Activated naive CD8-positive, alpha-beta T cell treated with anti-CD3 and anti-CD28 coated beads for 36 hours (primary cell): Measurements from ENCODE around the gene IFT43. TPM values are rescaled to one million over a fixed set of nuclear protein-coding genes. Genes with fewer than 3 reads are reported as not detected.

ENCODE experiments used
- DNase-seq: peaks from one replicate; pipeline ENCODE4 v3.0.0; 2021
- H3K27ac Mint-ChIP-seq: one replicate; pipeline ENCODE4 v1.8.0; 2022; ENCODE audit warnings: mild to moderate bottlenecking, moderate library complexity, mixed read lengths
- H3K27me3 Mint-ChIP-seq: one replicate; pipeline ENCODE4 v1.8.0; 2022; ENCODE audit warnings: mild to moderate bottlenecking, mixed read lengths
- H3K36me3 Mint-ChIP-seq: one replicate; pipeline ENCODE4 v1.8.0; 2021; ENCODE audit warnings: mild to moderate bottlenecking, mixed read lengths
- H3K4me1 Mint-ChIP-seq: one replicate; pipeline ENCODE4 v1.8.0; 2021; ENCODE audit warnings: mixed read lengths
- H3K4me3 Mint-ChIP-seq: one replicate; pipeline ENCODE4 v1.8.0; 2022; ENCODE audit warnings: mild to moderate bottlenecking, moderate library complexity, mixed read lengths
- H3K9me3 Mint-ChIP-seq: one replicate; pipeline ENCODE4 v1.8.0; 2022; ENCODE audit warnings: mixed read lengths
- total RNA-seq, 2 experiments: library from RNA; stranded (reverse); gene quantifications; one replicate each; pipeline ENCODE4 v1.2.3, GENCODE V29; 2021

The IFT43 gene
- total RNA-seq, 2 experiments from 2014 or later, result 9.0 to 9.7 TPM

GRCh38 chr14:76117789-76118484, 132.4 kb downstream of the IFT43 start:
- no peak overlapping the region for H3K27ac Mint-ChIP-seq
- no peaks in the 10 kb centered on the region for H3K9me3 Mint-ChIP-seq
- peaks cover 11% of the 10 kb centered on the region for H3K27me3 Mint-ChIP-seq
- DNase-seq, result no peak
- H3K4me3 Mint-ChIP-seq, result no peak overlapping the region
- H3K36me3 Mint-ChIP-seq, result no peaks in the 10 kb centered on the region
- no peaks in the 10 kb centered on the region for H3K4me1 Mint-ChIP-seq

GRCh38 chr14:76118594-76118993, 133.0 kb downstream of the IFT43 start:
- no peak overlapping the region for H3K4me3 Mint-ChIP-seq
- no peaks in the 10 kb centered on the region for H3K4me1 Mint-ChIP-seq
- H3K27me3 Mint-ChIP-seq, result peaks cover 11% of the 10 kb centered on the region
- no peaks in the 10 kb centered on the region for H3K36me3 Mint-ChIP-seq
- no peaks in the 10 kb centered on the region for H3K9me3 Mint-ChIP-seq
- H3K27ac Mint-ChIP-seq, result no peak overlapping the region
- no peak for DNase-seq

GRCh38 chr14:76121089-76121748, 135.7 kb downstream of the IFT43 start:
- Mint-ChIP-seq H3K4me3 (no peak overlapping the region), H3K27ac (no peak overlapping the region), H3K27me3 (peaks cover 2% of the 10 kb centered on the region), H3K9me3 (no peaks in the 10 kb centered on the region), H3K4me1 (no peaks in the 10 kb centered on the region), H3K36me3 (no peaks in the 10 kb centered on the region)
- DNase-seq, result no peak

GRCh38 chr14:76123426-76124225, 138.1 kb downstream of the IFT43 start:
- Mint-ChIP-seq H3K9me3 (no peaks in the 10 kb centered on the region), H3K4me3 (no peak overlapping the region), H3K36me3 (no peaks in the 10 kb centered on the region), H3K27ac (no peak overlapping the region), H3K4me1 (no peaks in the 10 kb centered on the region), H3K27me3 (peaks cover 21% of the 10 kb centered on the region)
- no peak for DNase-seq

- Mint-ChIP-seq H3K36me3 (no peaks in the 10 kb centered on the region), H3K4me3 (no peak overlapping the region), H3K4me1 (no peaks in the 10 kb centered on the region), H3K27me3 (peaks cover 26% of the 10 kb centered on the region), H3K27ac (no peak overlapping the region), H3K9me3 (no peaks in the 10 kb centered on the region)
- DNase-seq, result no peak
Observed at GRCh38 chr14:76125511-76125910, 139.9 kb downstream of the IFT43 start.

- DNase-seq, result no peak
- peaks cover 3% of the 10 kb centered on the region for H3K4me1 Mint-ChIP-seq
- no peak overlapping the region for H3K27ac Mint-ChIP-seq
- no peaks in the 10 kb centered on the region for H3K36me3 Mint-ChIP-seq
- H3K9me3 Mint-ChIP-seq, result no peaks in the 10 kb centered on the region
- peaks cover 32% of the 10 kb centered on the region for H3K27me3 Mint-ChIP-seq
- H3K4me3 Mint-ChIP-seq, result no peak overlapping the region
Observed at GRCh38 chr14:76126076-76126475, 140.5 kb downstream of the IFT43 start.

DNA sequence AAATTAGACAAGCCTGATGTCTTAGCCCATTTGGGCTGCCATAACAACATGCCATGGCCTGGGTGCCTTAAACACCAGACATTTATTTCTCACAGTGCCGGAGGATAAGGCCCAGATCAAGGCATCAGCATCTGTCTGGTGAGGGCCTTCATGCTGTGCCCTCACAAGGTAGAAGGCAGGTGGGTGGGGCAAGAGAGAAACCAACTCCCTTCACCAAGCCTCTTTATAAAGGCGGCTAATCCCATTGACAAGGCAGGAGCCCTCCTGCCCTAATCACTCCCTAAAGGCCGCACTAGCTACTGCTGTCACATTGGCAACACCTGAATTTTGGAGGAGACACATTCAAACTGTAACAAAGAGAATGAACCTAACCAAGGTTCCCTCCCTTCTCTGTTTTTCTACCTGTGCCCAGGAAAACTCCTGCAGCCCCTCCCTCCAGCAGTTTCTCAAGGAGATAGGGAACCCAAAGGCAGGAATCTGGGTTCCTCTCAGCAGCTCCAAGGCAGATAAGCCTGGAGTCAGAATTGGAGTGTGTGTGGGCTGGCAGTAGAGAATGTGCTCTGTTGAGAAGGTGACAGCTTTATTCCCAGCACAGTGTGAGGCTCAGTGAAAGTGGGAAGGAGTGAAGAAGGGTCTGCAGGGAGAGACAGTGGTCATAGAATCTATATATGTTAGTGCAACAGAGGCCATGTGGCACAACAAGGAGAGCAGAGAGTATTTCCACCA, 144.5 kb downstream of the IFT43 start:
- Mint-ChIP-seq H3K27ac (no peak overlapping the region), H3K9me3 (no peaks in the 10 kb centered on the region), H3K36me3 (no peaks in the 10 kb centered on the region), H3K4me3 (no peak overlapping the region), H3K27me3 (peaks cover 67% of the 10 kb centered on the region), H3K4me1 (peaks cover 7% of the 10 kb centered on the region)
- DNase-seq, result no peak

GRCh38 chr14:76131071-76131965, 145.8 kb downstream of the IFT43 start:
- H3K4me3 Mint-ChIP-seq, result no peak overlapping the region
- DNase-seq, result no peak
- H3K27me3 Mint-ChIP-seq, result peaks cover 77% of the 10 kb centered on the region
- H3K9me3 Mint-ChIP-seq, result no peaks in the 10 kb centered on the region
- H3K27ac Mint-ChIP-seq, result no peak overlapping the region
- H3K36me3 Mint-ChIP-seq, result no peaks in the 10 kb centered on the region
- peaks cover 7% of the 10 kb centered on the region for H3K4me1 Mint-ChIP-seq

DNA sequence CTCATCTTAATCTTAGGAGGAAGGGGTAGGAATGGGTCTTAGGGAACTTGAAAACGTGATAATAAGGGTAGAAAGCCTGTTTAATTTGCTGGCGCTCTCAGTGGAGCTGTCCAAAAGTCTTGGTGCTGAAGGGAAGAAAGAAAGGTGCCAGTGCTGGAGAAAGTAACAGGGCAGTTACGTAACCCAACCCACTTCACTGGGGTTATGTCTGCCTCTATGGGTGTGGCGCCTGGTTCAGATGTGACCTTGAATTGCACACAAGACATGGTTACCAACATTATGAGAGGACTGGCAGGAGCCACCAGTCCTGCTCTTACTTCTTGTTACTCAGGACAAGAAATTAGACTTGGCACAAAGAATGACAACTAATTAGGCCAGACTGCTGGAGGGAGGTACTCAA, 147.5 kb downstream of the IFT43 start:
- H3K4me1 Mint-ChIP-seq, result peaks cover 9% of the 10 kb centered on the region
- no peak overlapping the region for H3K27ac Mint-ChIP-seq
- H3K36me3 Mint-ChIP-seq, result no peaks in the 10 kb centered on the region
- H3K9me3 Mint-ChIP-seq, result no peaks in the 10 kb centered on the region
- H3K4me3 Mint-ChIP-seq, result no peak overlapping the region
- peaks cover 79% of the 10 kb centered on the region for H3K27me3 Mint-ChIP-seq
- DNase-seq, result no peak

Other genes starting within 250 kb of the IFT43 start
- gene TGFB3, start 3.8 kb upstream of the IFT43 start, total RNA-seq, result 1 to 10 TPM; 2.4 to 3.8 TPM
- 10 to 100 TPM; 32.0 to 36.1 TPM for gene GPATCH2L, start 166.2 kb downstream of the IFT43 start, total RNA-seq